Spleen (tissue), 11 donors: ENCODE measurements around the gene HARS2. TPM values are rescaled to one million over a fixed set of nuclear protein-coding genes. Genes with fewer than 3 reads are reported as not detected.

Source experiments
- DNase-seq: peaks from one replicate; pipeline ENCODE4 v3.0.0-alpha.2; 2020
- H3K27ac ChIP-seq, 8 donors: fragments of 200-600 bp; sonication (generic) in 7 of 8; 1 replicate in 4 of 8; 2 replicates in 4 of 8; pipeline versions ENCODE4 v1.5.0 to v1.8.0; 2016 to 2021; ENCODE audit warnings: inconsistent platforms in 4 of 8, mild to moderate bottlenecking in 4 of 8, moderate library complexity in 1 of 8
- H3K27me3 ChIP-seq, 7 donors: fragments of 200-600 bp; sonication (generic) in 6 of 7; replicated peaks in 1 of 7; 1 replicate in 4 of 7; 2 replicates in 3 of 7; pipeline versions ENCODE4 v1.5.0 to v1.8.0; 2016 to 2021; ENCODE audit warnings: inconsistent platforms in 3 of 7, mild to moderate bottlenecking in 1 of 7
- H3K36me3 ChIP-seq, 6 donors: fragments of 200-600 bp; sonication (generic) in 5 of 6; 1 replicate in 4 of 6; 2 replicates in 2 of 6; pipeline versions ENCODE4 v1.5.0 to v1.8.0; 2016 to 2021; ENCODE audit warnings: inconsistent platforms in 2 of 6
- H3K4me1 ChIP-seq, 6 donors: fragments of 200-600 bp; sonication (generic) in 5 of 6; 1 replicate in 3 of 6; 2 replicates in 3 of 6; pipeline versions ENCODE4 v1.5.0 to v1.8.0; 2016 to 2021; ENCODE audit warnings: inconsistent platforms in 3 of 6
- H3K4me3 ChIP-seq, 8 donors: fragments of 200-600 bp; sonication (generic) in 7 of 8; 1 replicate in 4 of 8; 2 replicates in 4 of 8; pipeline versions ENCODE4 v1.5.0 to v1.8.0; 2016 to 2021; ENCODE audit warnings: inconsistent platforms in 4 of 8, mild to moderate bottlenecking in 4 of 8, moderate library complexity in 2 of 8
- H3K9me3 ChIP-seq, 8 donors: fragments of 200-600 bp; sonication (generic) in 7 of 8; 1 replicate in 4 of 8; 2 replicates in 4 of 8; pipeline versions ENCODE4 v1.5.0 to v1.8.0; 2016 to 2021; ENCODE audit warnings: inconsistent platforms in 4 of 8
- CTCF ChIP-seq, 11 experiments: fragments of 200-600 bp in 7 of 11; fragments of 450-650 bp in 4 of 11; sonication (generic) in 4 of 11; IDR thresholded peaks in 8 of 11; conservative IDR thresholded peaks in 3 of 11; 1 replicate in 7 of 11; 2 replicates in 4 of 11; pipeline versions ENCODE4 v1.4.0 to v1.8.0; 2016 to 2021; ENCODE audit warnings: antibody characterized with exemption in 11 of 11, inconsistent platforms in 4 of 11, mild to moderate bottlenecking in 1 of 11
- POLR2A ChIP-seq, 3 donors: fragments of 450-650 bp; IDR thresholded peaks; one replicate each; pipeline ENCODE4 v1.5.1; 2017; ENCODE audit warnings: antibody characterized with exemption in 3 of 3, mild to moderate bottlenecking in 1 of 3
- POLR2AphosphoS5 ChIP-seq, 3 donors: sonication (generic); formaldehyde crosslinking; IDR thresholded peaks; one replicate each; pipeline ENCODE4 v1.5.1; 2017; ENCODE audit warnings: antibody characterized with exemption in 3 of 3
- WGBS, 5 donors: extraction: QIAGEN DNeasy Blood & Tissue Kit in 3 of 5; methylation state at CpG; one replicate each; pipeline versions ENCODE4 v1.1.5 to v1.1.7; 2013 to 2018; 5-methylcytosine and 5-hydroxymethylcytosine counted together
- intact Hi-C: fragments of 100-400 bp; cut with DNase I; formaldehyde crosslinking; loops from one replicate; pipeline ENCODE4 v1.15.0; 2023; ENCODE audit warnings: low total_unique reads
- microRNA-seq, 3 donors: library from miRNA; unstranded; fragments of <30 nt; microRNA quantifications; one replicate each; pipeline versions ENCODE4 to v1.1.0, GENCODE V29; 2019 to 2020
- polyA plus RNA-seq, 3 donors: library from polyadenylated mRNA; stranded (reverse); fragments of 200-250 nt; gene quantifications; one replicate each; pipeline ENCODE4 v1.2.1, GENCODE V29; 2013
- small RNA-seq, 4 donors: library from RNA; depleted of rRNA; stranded (forward); fragments of <200 nt; gene quantifications; one replicate each; pipeline ENCODE3, GENCODE V24; 2016
- total RNA-seq, 7 donors: library from RNA; depleted of rRNA in 3 of 7; stranded (reverse); fragments of >200 nt in 3 of 7; fragmentation: NEBNext Ultra II Directional in 4 of 7; extraction: Animal tissue kit (Norgen Biotek cat#: 25700) in 4 of 7; gene quantifications; one replicate each; pipeline versions ENCODE4 v1.1.0 to v1.2.1, GENCODE V29; 2016 to 2021
- donor health status: healthy with polysubstance abuse.
- donor health status: DM: no; HTN: no; CAD: no; lungs with moderate emphysema.
- donor health status: DM: no; HTN: no; CAD: no.
- donor health status: Bipolar disorder and iron deficiency.
- donor health status: healthy.
- donor health status: DM: no; HTN: no; CAD: no.
- donor health status: DM: yes; HTN: yes; CAD: no.

The HARS2 gene
- total and polyA plus RNA-seq, 10 donors = 16.5 to 40.8 (median 36.1) TPM

GRCh38 chr5:140741967-140742366 is 50.7 kb downstream of the HARS2 start:
- no peaks in the 10 kb centered on the region for H3K4me1 ChIP-seq
- 64 to 96% (median 78%) methylated on average over 1 of the region's 1 CpG for WGBS, 5 donors
- H3K4me3 ChIP-seq = no peak overlapping the region
- H3K27ac ChIP-seq = no peak overlapping the region
- H3K27me3 ChIP-seq = peaks cover 0 to 16% (median 0%) of the 10 kb centered on the region in 7 donors
- no peaks in the 10 kb centered on the region for H3K36me3 ChIP-seq
- no peak for DNase-seq
- TF ChIP-seq POLR2AphosphoS5 (IDR thresholded peaks at IDR 0.05) (no peak), CTCF (IDR thresholded peaks at IDR 0.05 in 8 of 11, conservative IDR thresholded peaks at IDR 0.05 in 3 of 11) (no peak), POLR2A (IDR thresholded peaks at IDR 0.05) (no peak)
- intact Hi-C loops = no loop called here
- peaks cover 0 to 99% (median 70%) of the 10 kb centered on the region in 8 donors for H3K9me3 ChIP-seq

Small RNA genes lying within 50 kb of the gene (microRNA-seq; reads per million reads assigned to microRNA genes)
- 1.4 to 3.5 (median 2.3) reads per million in 3 donors for gene MIR3655

Small RNA genes lying within 50 kb of the gene (small RNA-seq; reads per million reads assigned to genes)
- gene VTRNA1-1 (84.8 to 205 (median 157) reads per million in 4 donors), gene VTRNA1-2 (0.83 to 1.8 (median 1.3) reads per million in 4 donors), gene VTRNA1-3 (0 to 0.35 (median 0.15) reads per million in 4 donors)

Other genes with a start within 250 kb of the HARS2 start
- gene EIF4EBP3, start 143.8 kb upstream of the HARS2 start, total RNA-seq = 10 to 100 TPM; 11.5 to 24.5 (median 16.2) TPM
- gene EIF4EBP3, start 143.8 kb upstream of the HARS2 start, polyA plus RNA-seq = 10 to 100 TPM; 60.9 to 75.6 (median 61.6) TPM
- gene SRA1, start 134.0 kb upstream of the HARS2 start, total RNA-seq = 10 to 100 TPM; 22.9 to 33.5 (median 25.4) TPM
- gene SRA1, start 134.0 kb upstream of the HARS2 start, polyA plus RNA-seq = 10 to 100 TPM; 32.6 to 42.1 (median 36.6) TPM
- gene APBB3, start 126.9 kb upstream of the HARS2 start, total RNA-seq = 10 to 100 TPM; 31.9 to 57.8 (median 42.2) TPM
- gene APBB3, start 126.9 kb upstream of the HARS2 start, polyA plus RNA-seq = 10 to 100 TPM; 26.0 to 43.4 (median 41.0) TPM
- 10 to 100 TPM; 44.1 to 64.0 (median 58.7) TPM for gene SLC35A4, start 126.6 kb upstream of the HARS2 start, total RNA-seq
- gene SLC35A4, start 126.6 kb upstream of the HARS2 start, polyA plus RNA-seq = 10 to 100 TPM; 23.3 to 40.8 (median 27.7) TPM
- 100 to 1,000 TPM in 4 of 7 donors, 10 to 100 TPM in 3; 80.2 to 209 (median 101) TPM for gene CD14, start 58.3 kb upstream of the HARS2 start, total RNA-seq
- 10 to 100 TPM; 40.2 to 60.9 (median 48.9) TPM for gene CD14, start 58.3 kb upstream of the HARS2 start, polyA plus RNA-seq
- 10 to 100 TPM; 18.3 to 55.2 (median 24.5) TPM for gene TMCO6, start 52.0 kb upstream of the HARS2 start, total RNA-seq
- 10 to 100 TPM; 12.0 to 21.0 (median 18.2) TPM for gene TMCO6, start 52.0 kb upstream of the HARS2 start, polyA plus RNA-seq
- 10 to 100 TPM; 35.1 to 61.4 (median 46.9) TPM for gene NDUFA2, start 43.8 kb upstream of the HARS2 start, total RNA-seq
- 100 to 1,000 TPM; 211 to 237 (median 216) TPM for gene NDUFA2, start 43.8 kb upstream of the HARS2 start, polyA plus RNA-seq
- 100 to 1,000 TPM in 2 of 7 donors, 10 to 100 TPM in 5; 77.2 to 139 (median 90.4) TPM for gene IK, start 43.6 kb upstream of the HARS2 start, total RNA-seq
- gene IK, start 43.6 kb upstream of the HARS2 start, polyA plus RNA-seq = 10 to 100 TPM; 61.1 to 68.0 (median 64.4) TPM
- 10 to 100 TPM; 23.0 to 30.8 (median 25.7) TPM for gene WDR55, start 26.6 kb upstream of the HARS2 start, total RNA-seq
- 10 to 100 TPM; 14.2 to 25.6 (median 21.6) TPM for gene WDR55, start 26.6 kb upstream of the HARS2 start, polyA plus RNA-seq
- gene DND1, start 17.9 kb upstream of the HARS2 start, total RNA-seq = 1 to 10 TPM; 1.2 to 2.8 (median 1.8) TPM
- gene DND1, start 17.9 kb upstream of the HARS2 start, polyA plus RNA-seq = 1 to 10 TPM; 2.2 to 4.7 (median 3.8) TPM
- 10 to 100 TPM; 41.9 to 53.9 (median 47.6) TPM for gene HARS1, start 85 bp upstream of the HARS2 start, total RNA-seq
- gene HARS1, start 85 bp upstream of the HARS2 start, polyA plus RNA-seq = 10 to 100 TPM; 38.4 to 46.3 (median 45.5) TPM
- gene ZMAT2, start 9.0 kb downstream of the HARS2 start, total RNA-seq = 10 to 100 TPM; 34.4 to 52.3 (median 43.1) TPM
- 10 to 100 TPM; 44.1 to 80.3 (median 57.8) TPM for gene ZMAT2, start 9.0 kb downstream of the HARS2 start, polyA plus RNA-seq
- not detected for gene PCDHA1, start 94.7 kb downstream of the HARS2 start, total RNA-seq
- gene PCDHA1, start 94.7 kb downstream of the HARS2 start, polyA plus RNA-seq = under 1 TPM in 1 of 3 donors, not detected in 2; 0.05 TPM
- gene PCDHA2, start 103.4 kb downstream of the HARS2 start, total RNA-seq = under 1 TPM in 1 of 7 donors, not detected in 6; 0.09 TPM
- under 1 TPM in 1 of 3 donors, not detected in 2; 0.03 TPM for gene PCDHA2, start 103.4 kb downstream of the HARS2 start, polyA plus RNA-seq
- gene PCDHA3, start 109.6 kb downstream of the HARS2 start, total RNA-seq = 1 to 10 TPM in 1 of 7 donors, under 1 TPM in 5, not detected in 1; 0.07 to 2.3 (median 0.61) TPM
- under 1 TPM in 2 of 3 donors, not detected in 1; 0.03 to 0.08 TPM for gene PCDHA3, start 109.6 kb downstream of the HARS2 start, polyA plus RNA-seq
- 1 to 10 TPM in 1 of 7 donors, under 1 TPM in 6; 0.13 to 1.2 (median 0.51) TPM for gene PCDHA4, start 115.6 kb downstream of the HARS2 start, total RNA-seq
- under 1 TPM in 1 of 3 donors, not detected in 2; 0.23 TPM for gene PCDHA4, start 115.6 kb downstream of the HARS2 start, polyA plus RNA-seq
- under 1 TPM in 6 of 7 donors, not detected in 1; 0.09 to 0.46 (median 0.13) TPM for gene PCDHA5, start 130.2 kb downstream of the HARS2 start, total RNA-seq
- under 1 TPM in 1 of 3 donors, not detected in 2; 0.03 TPM for gene PCDHA5, start 130.2 kb downstream of the HARS2 start, polyA plus RNA-seq
- gene PCDHA6, start 136.5 kb downstream of the HARS2 start, total RNA-seq = under 1 TPM in 5 of 7 donors, not detected in 2; 0.14 to 0.85 (median 0.34) TPM
- gene PCDHA6, start 136.5 kb downstream of the HARS2 start, polyA plus RNA-seq = under 1 TPM; 0.02 to 0.06 (median 0.04) TPM
- under 1 TPM in 5 of 7 donors, not detected in 2; 0.14 to 0.72 (median 0.43) TPM for gene PCDHA7, start 142.8 kb downstream of the HARS2 start, total RNA-seq
- gene PCDHA7, start 142.8 kb downstream of the HARS2 start, polyA plus RNA-seq = under 1 TPM; 0.03 to 0.41 (median 0.11) TPM
- gene PCDHA8, start 149.7 kb downstream of the HARS2 start, total RNA-seq = under 1 TPM in 5 of 7 donors, not detected in 2; 0.11 to 0.52 (median 0.25) TPM
- not detected for gene PCDHA8, start 149.7 kb downstream of the HARS2 start, polyA plus RNA-seq
- gene PCDHA9, start 156.9 kb downstream of the HARS2 start, total RNA-seq = under 1 TPM in 5 of 7 donors, not detected in 2; 0.13 to 0.98 (median 0.17) TPM
- gene PCDHA9, start 156.9 kb downstream of the HARS2 start, polyA plus RNA-seq = not detected
- gene PCDHA10, start 164.4 kb downstream of the HARS2 start, total RNA-seq = 1 to 10 TPM in 3 of 7 donors, under 1 TPM in 4; 0.34 to 1.4 (median 0.60) TPM
- under 1 TPM in 2 of 3 donors, not detected in 1; 0.02 to 0.03 TPM for gene PCDHA10, start 164.4 kb downstream of the HARS2 start, polyA plus RNA-seq
- gene PCDHA11, start 177.5 kb downstream of the HARS2 start, total RNA-seq = under 1 TPM in 6 of 7 donors, not detected in 1; 0.11 to 0.79 (median 0.31) TPM
- gene PCDHA11, start 177.5 kb downstream of the HARS2 start, polyA plus RNA-seq = not detected
- under 1 TPM in 4 of 7 donors, not detected in 3; 0.17 to 0.79 (median 0.32) TPM for gene PCDHA12, start 183.9 kb downstream of the HARS2 start, total RNA-seq
- gene PCDHA12, start 183.9 kb downstream of the HARS2 start, polyA plus RNA-seq = under 1 TPM in 1 of 3 donors, not detected in 2; 0.06 TPM
- gene PCDHA13, start 190.7 kb downstream of the HARS2 start, total RNA-seq = under 1 TPM in 5 of 7 donors, not detected in 2; 0.22 to 0.79 (median 0.46) TPM
- gene PCDHA13, start 190.7 kb downstream of the HARS2 start, polyA plus RNA-seq = under 1 TPM in 2 of 3 donors, not detected in 1; 0.20 to 0.21 TPM
- gene PCDHAC1, start 234.8 kb downstream of the HARS2 start, total RNA-seq = 1 to 10 TPM in 2 of 7 donors, under 1 TPM in 5; 0.13 to 1.2 (median 0.41) TPM
- under 1 TPM; 0.17 to 0.35 (median 0.23) TPM for gene PCDHAC1, start 234.8 kb downstream of the HARS2 start, polyA plus RNA-seq